Neural progenitor cell (in vitro differentiated cells): ENCODE results near the gene GPRC5A. TPM values are rescaled to one million over a fixed set of nuclear protein-coding genes. Genes with fewer than 3 reads are reported as not detected.

Experiments used
- DNase-seq: peaks from one replicate; pipeline ENCODE4 v3.0.0-alpha.2; 2016; ENCODE audit warnings: low spot score
- H2AFZ ChIP-seq: fragments of 200-600 bp; sonication (generic); replicated peaks from 2 replicates; pipeline ENCODE4 v1.6.1; 2016; ENCODE audit warnings: antibody characterized with exemption
- H3F3A ChIP-seq: fragments of 200-600 bp; sonication (generic); 2 replicates; pipeline ENCODE4 v1.6.1; 2016; ENCODE audit warnings: antibody characterized with exemption, low read depth
- H3K27ac ChIP-seq: fragments of 200-600 bp; sonication (generic); 2 replicates; pipeline ENCODE4 v1.5.1; 2016; ENCODE audit warnings: mild to moderate bottlenecking
- H3K27me3 ChIP-seq: fragments of 200-600 bp; sonication (generic); 2 replicates; pipeline ENCODE4 v1.6.1; 2016; ENCODE audit warnings: mild to moderate bottlenecking, moderate library complexity
- H3K36me3 ChIP-seq: fragments of 200-600 bp; sonication (generic); 2 replicates; pipeline ENCODE4 v1.5.1; 2016
- H3K4me1 ChIP-seq: fragments of 200-600 bp; sonication (generic); 2 replicates; pipeline ENCODE4 v1.6.1; 2016; ENCODE audit warnings: mixed run types
- H3K4me2 ChIP-seq: fragments of 200-600 bp; sonication (generic); 2 replicates; pipeline ENCODE4 v1.6.1; 2016
- H3K4me3 ChIP-seq: fragments of 200-600 bp; sonication (generic); 2 replicates; pipeline ENCODE4 v1.5.1; 2016
- H3K79me2 ChIP-seq: fragments of 200-600 bp; sonication (generic); 2 replicates; pipeline ENCODE4 v1.6.1; 2016; ENCODE audit warnings: low read depth
- H3K9ac ChIP-seq: fragments of 200-600 bp; sonication (generic); 2 replicates; pipeline ENCODE4 v1.6.1; 2016
- H3K9me3 ChIP-seq: fragments of 200-600 bp; sonication (generic); 2 replicates; pipeline ENCODE4 v1.5.1; 2016; ENCODE audit warnings: low read depth
- H4K20me1 ChIP-seq: fragments of 200-600 bp; sonication (generic); 2 replicates; pipeline ENCODE4 v1.6.1; 2016; ENCODE audit warnings: low read depth
- H3K27ac Mint-ChIP-seq: 3 replicates; pipeline ENCODE4 v1.8.0; 2021; ENCODE audit warnings: mixed read lengths
- H3K27me3 Mint-ChIP-seq: 2 replicates; pipeline ENCODE4 v1.8.0; 2022; ENCODE audit warnings: low read depth, mild to moderate bottlenecking, inconsistent platforms, moderate library complexity, mixed read lengths; ENCODE audit not compliant: insufficient read depth
- H3K36me3 Mint-ChIP-seq: 3 replicates; pipeline ENCODE4 v1.8.0; 2021; ENCODE audit warnings: mixed read lengths
- H3K4me1 Mint-ChIP-seq: 3 replicates; pipeline ENCODE4 v1.8.0; 2021; ENCODE audit warnings: mixed read lengths
- H3K4me3 Mint-ChIP-seq: 3 replicates; pipeline ENCODE4 v1.8.0; 2021; ENCODE audit warnings: mild to moderate bottlenecking, moderate library complexity, mixed read lengths
- H3K9me3 Mint-ChIP-seq: 3 replicates; pipeline ENCODE4 v1.8.0; 2020; ENCODE audit warnings: mixed read lengths
- CTCF ChIP-seq: fragments of 200-600 bp; sonication (generic); IDR thresholded peaks from 2 replicates; pipeline ENCODE4 v1.5.1; 2017; ENCODE audit warnings: antibody characterized with exemption, mild to moderate bottlenecking
- EZH2 ChIP-seq: fragments of 200-600 bp; sonication (generic); IDR thresholded peaks from 2 replicates; pipeline ENCODE4 v1.6.1; 2017; ENCODE audit warnings: antibody characterized with exemption, mild to moderate bottlenecking, moderate library complexity
- EZH2phosphoT487 ChIP-seq: fragments of 200-600 bp; sonication (generic); IDR thresholded peaks from 2 replicates; pipeline ENCODE4 v1.6.1; 2017; ENCODE audit warnings: antibody characterized with exemption
- total RNA-seq: library from RNA; depleted of rRNA; stranded (reverse); fragments of >200 nt; gene quantifications from 2 replicates; pipeline ENCODE4 v1.2.3, GENCODE V29; 2015; ENCODE audit warnings: low replicate concordance

Gene GPRC5A
- total RNA-seq, 1 donor from 2014 or later, result not detected

GRCh38 chr12:12853435-12853834, 37.9 kb upstream of the GPRC5A start:
- Histone ChIP-seq H2AFZ (no peak overlapping the region), H3K27ac (no peak overlapping the region), H3K9me3 (no peaks in the 10 kb centered on the region), H4K20me1 (no peaks in the 10 kb centered on the region), H3K4me1 (no peaks in the 10 kb centered on the region), H3K27me3 (no peaks in the 10 kb centered on the region), H3K4me2 (no peak overlapping the region), H3K4me3 (no peak overlapping the region), H3K9ac (no peak overlapping the region), H3F3A (no peaks in the 10 kb centered on the region), H3K79me2 (no peaks in the 10 kb centered on the region), H3K36me3 (no peaks in the 10 kb centered on the region)
- no peak overlapping the region for H3K4me3 Mint-ChIP-seq
- DNase-seq, result no peak
- H3K36me3 Mint-ChIP-seq, result peaks cover 10% of the 10 kb centered on the region
- peaks cover 5% of the 10 kb centered on the region for H3K9me3 Mint-ChIP-seq
- peaks cover 3% of the 10 kb centered on the region for H3K27me3 Mint-ChIP-seq
- H3K27ac Mint-ChIP-seq, result no peak overlapping the region
- TF ChIP-seq EZH2phosphoT487, result no peak
- no peak for TF ChIP-seq CTCF
- TF ChIP-seq EZH2, result no peak
- no peaks in the 10 kb centered on the region for H3K4me1 Mint-ChIP-seq

GRCh38 chr12:12859690-12860089, 31.7 kb upstream of the GPRC5A start:
- Mint-ChIP-seq H3K4me3 (no peak overlapping the region), H3K9me3 (peaks cover 3% of the 10 kb centered on the region), H3K36me3 (peaks cover 5% of the 10 kb centered on the region), H3K27ac (no peak overlapping the region), H3K4me1 (no peaks in the 10 kb centered on the region), H3K27me3 (peaks cover under 1% of the 10 kb centered on the region)
- Histone ChIP-seq H3K9me3 (no peaks in the 10 kb centered on the region), H3F3A (no peaks in the 10 kb centered on the region), H3K4me1 (no peaks in the 10 kb centered on the region), H3K27ac (no peak overlapping the region), H3K36me3 (no peaks in the 10 kb centered on the region), H3K27me3 (no peaks in the 10 kb centered on the region), H3K4me2 (no peak overlapping the region), H2AFZ (no peak overlapping the region), H3K79me2 (no peaks in the 10 kb centered on the region), H3K9ac (no peak overlapping the region), H4K20me1 (no peaks in the 10 kb centered on the region), H3K4me3 (no peak overlapping the region)
- no peak for TF ChIP-seq EZH2
- TF ChIP-seq CTCF, result no peak
- TF ChIP-seq EZH2phosphoT487, result no peak
- DNase-seq, result no peak

- Histone ChIP-seq H4K20me1 (no peaks in the 10 kb centered on the region), H3K4me2 (no peak overlapping the region), H3K9ac (no peak overlapping the region), H3K27ac (no peak overlapping the region), H2AFZ (no peak overlapping the region), H3K9me3 (no peaks in the 10 kb centered on the region), H3F3A (no peaks in the 10 kb centered on the region), H3K27me3 (no peaks in the 10 kb centered on the region), H3K4me1 (no peaks in the 10 kb centered on the region), H3K36me3 (no peaks in the 10 kb centered on the region), H3K79me2 (no peaks in the 10 kb centered on the region), H3K4me3 (no peak overlapping the region)
- Mint-ChIP-seq H3K4me3 (no peak overlapping the region), H3K27me3 (no peaks in the 10 kb centered on the region), H3K9me3 (peaks cover 3% of the 10 kb centered on the region), H3K36me3 (peaks cover 5% of the 10 kb centered on the region), H3K27ac (no peak overlapping the region), H3K4me1 (no peaks in the 10 kb centered on the region)
- no peak for DNase-seq
- TF ChIP-seq EZH2phosphoT487, result no peak
- TF ChIP-seq CTCF, result no peak
- no peak for TF ChIP-seq EZH2
These were observed 27.1 kb upstream of the GPRC5A start for GRCh38 chr12:12864243-12864642.
